Measurements from ENCODE around the gene SHF.

Gene SHF

GRCh38 chr15:45121706-45122417, 65.9 kb downstream of the SHF start:
- no peak for DNase-seq

- DNase-seq = no peak
Observed at GRCh38 chr15:45121020-45121419, 66.7 kb downstream of the SHF start.

GRCh38 chr15:45120081-45120972, 67.4 kb downstream of the SHF start:
- DNase-seq = no peak

- DNase-seq = no peak
Observed at GRCh38 chr15:45118996-45119395, 68.8 kb downstream of the SHF start.

- DNase-seq = peak; percentile 54 to 66
Observed at GRCh38 chr15:45118131-45118588, 69.6 kb downstream of the SHF start.

GRCh38 chr15:45117308-45118130, 70.2 kb downstream of the SHF start:
- DNase-seq = no peak

Measured in NCI-H187 (cell line).